ENCODE data around the gene PROX2.

Gene PROX2

GRCh38 chr14:74909911-74910310 lies 34.0 kb upstream of the PROX2 start:
- DNase-seq (ENCODE audit: low read depth in 1 of 2, low spot score in 1 of 2): no peak

- no peak for DNase-seq (ENCODE audit: low read depth in 1 of 2, low spot score in 1 of 2)
These were observed 33.6 kb upstream of the PROX2 start for GRCh38 chr14:74909501-74909900.

GRCh38 chr14:74908861-74909341 lies 33.0 kb upstream of the PROX2 start:
- no peak for DNase-seq (ENCODE audit: low read depth in 1 of 2, low spot score in 1 of 2)

DNA sequence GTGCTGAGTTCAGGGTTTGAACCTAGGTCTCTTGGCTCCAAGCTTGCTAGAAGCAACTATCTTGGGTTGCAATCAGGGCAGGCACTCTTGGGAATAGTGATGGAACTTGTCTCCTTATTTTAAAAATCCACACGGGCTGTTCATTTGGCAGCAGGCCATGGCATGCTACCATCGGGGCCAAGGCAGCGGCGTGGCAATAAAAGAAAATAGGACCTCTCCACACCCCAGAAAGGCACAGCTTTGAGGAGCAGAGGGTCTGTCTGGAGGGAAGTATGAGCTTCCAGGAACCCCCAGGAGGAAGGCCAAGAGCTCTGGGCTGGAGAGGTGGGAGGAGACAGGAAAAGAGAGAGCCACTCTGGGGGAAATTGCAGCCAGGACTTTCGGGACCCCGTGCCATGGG lies 31.8 kb upstream of the PROX2 start:
- DNase-seq (ENCODE audit: low read depth in 1 of 2, low spot score in 1 of 2): no peak

- DNase-seq (ENCODE audit: low read depth in 1 of 2, low spot score in 1 of 2): no peak
These were observed 31.1 kb upstream of the PROX2 start for GRCh38 chr14:74906925-74907521.

DNA sequence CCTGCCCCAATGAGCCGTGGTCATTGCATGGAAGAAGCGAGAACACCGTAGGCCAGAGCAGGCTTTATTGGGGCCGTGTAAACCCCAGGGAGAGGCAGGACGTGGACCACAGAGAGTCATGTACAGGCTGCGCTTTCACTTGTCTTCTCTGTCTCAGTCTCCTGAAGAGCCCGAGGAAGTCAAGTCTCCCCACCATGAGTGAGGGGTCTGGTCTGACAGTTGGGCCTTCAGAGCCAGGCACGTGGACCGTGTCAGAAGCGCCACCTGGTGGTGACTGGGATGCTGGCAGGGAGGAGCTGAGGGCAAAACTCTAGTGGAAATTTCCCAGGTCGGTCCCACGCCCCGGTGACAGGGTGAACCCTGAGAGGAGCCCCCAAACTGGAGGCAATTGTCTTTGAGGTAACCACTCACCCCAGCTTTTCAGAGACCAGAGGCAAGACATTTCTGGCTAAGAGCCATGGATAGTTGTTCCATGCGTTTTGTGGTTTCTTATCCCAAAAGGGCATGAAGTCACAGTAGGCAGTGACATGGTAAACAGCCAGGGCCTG lies 29.7 kb upstream of the PROX2 start:
- DNase-seq (ENCODE audit: low read depth in 1 of 2, low spot score in 1 of 2): peak; percentile 65 to 75

- no peak for DNase-seq (ENCODE audit: low read depth in 1 of 2, low spot score in 1 of 2)
These were observed 28.9 kb upstream of the PROX2 start for GRCh38 chr14:74904635-74905503.

DNA sequence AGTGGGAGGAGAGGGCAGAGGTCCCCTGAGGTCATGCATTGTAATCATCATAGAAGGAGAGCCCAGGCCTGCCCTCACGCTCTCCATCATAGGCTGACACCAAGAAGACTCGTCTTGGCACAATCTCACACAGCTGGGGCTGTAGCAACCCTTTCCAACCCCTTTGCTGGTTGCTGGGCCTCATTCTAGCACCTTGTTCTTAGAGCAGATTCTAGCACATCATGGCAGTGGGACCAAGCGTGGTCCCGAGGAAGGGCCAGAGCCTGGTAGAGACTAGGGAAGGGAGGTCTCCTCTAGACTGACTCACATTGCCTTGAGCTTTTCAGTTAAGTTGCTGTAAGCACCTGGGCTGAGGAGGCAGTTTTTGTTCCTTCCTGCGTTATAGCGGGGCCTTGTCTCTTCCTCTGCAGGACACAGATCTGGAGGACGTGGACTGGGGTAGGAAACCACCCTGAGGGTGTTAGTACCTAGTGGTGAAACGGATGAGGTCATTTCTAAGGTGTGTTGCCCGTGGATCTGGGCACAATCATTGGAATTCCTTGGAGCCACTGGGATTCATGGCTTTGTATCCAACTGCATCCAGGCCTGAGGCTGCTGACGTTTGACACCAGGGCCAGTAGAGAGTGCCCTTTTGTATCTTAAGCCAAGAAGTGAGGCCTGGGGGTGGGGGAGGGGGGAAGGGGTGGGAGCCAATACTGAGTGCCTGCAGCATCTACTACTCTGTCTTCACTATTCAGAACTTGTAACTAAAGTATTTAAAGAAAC lies 27.2 kb upstream of the PROX2 start:
- no peak for DNase-seq (ENCODE audit: low read depth in 1 of 2, low spot score in 1 of 2)

DNA sequence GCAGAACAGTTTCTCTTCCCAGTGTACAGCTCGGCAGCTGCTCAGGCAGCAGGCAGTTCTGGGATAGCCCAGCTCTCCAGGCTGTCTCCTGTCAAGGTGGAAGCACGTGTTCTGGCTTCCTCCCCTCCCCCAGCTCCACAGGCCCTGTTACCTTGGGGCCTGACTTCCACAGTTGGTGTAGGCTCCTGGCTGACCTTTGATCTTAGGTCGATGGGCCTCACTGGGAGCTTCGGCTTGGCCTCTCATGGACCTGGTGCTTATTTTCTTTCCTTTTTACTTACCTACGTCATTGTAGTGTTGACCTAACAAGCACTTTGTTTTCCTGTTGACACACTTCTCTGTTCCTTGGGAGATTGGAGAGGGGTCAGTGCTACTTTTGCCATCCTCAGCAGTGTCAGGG lies 22.7 kb upstream of the PROX2 start:
- no peak for DNase-seq (ENCODE audit: low read depth in 1 of 2, low spot score in 1 of 2)

DNA sequence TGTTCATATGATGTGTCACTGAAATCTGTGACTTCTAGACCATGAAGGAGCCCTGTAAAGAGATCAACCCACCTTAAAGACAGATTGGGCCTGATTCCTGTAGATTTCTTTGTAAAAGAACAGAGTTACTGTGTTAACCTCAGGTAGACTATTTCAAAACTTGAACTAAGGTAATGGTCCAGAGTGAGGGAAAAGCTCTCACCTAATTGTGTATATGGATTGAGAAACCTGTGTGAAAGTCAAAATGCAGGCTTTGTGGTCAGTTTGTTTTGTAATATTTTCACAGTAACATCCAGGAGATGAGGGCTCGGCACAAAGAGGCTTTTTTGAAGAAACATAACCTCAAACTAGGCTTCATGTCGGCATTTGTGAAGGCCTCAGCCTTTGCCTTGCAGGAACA lies 22.1 kb upstream of the PROX2 start:
- no peak for DNase-seq (ENCODE audit: low read depth in 1 of 2, low spot score in 1 of 2)

DNA sequence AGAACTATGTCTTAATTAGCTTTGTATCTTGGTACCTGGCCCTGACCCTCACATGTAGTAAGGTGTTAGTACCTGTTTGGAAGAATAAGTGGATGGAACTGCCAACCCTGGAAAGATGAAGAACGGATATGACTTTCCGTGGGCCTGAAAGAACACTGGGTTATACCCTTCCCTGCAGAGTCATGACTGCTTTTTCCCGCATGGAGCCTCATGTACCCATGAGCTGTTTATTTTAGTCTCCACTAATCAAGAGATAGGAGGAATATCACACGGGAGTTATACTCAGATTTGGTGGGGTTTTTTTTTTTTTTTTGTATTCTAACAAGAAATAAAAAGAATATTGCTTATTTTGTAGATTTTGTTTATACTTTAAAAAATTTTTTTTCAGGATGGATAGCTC lies 21.7 kb upstream of the PROX2 start:
- no peak for DNase-seq (ENCODE audit: low read depth in 1 of 2, low spot score in 1 of 2)

DNA sequence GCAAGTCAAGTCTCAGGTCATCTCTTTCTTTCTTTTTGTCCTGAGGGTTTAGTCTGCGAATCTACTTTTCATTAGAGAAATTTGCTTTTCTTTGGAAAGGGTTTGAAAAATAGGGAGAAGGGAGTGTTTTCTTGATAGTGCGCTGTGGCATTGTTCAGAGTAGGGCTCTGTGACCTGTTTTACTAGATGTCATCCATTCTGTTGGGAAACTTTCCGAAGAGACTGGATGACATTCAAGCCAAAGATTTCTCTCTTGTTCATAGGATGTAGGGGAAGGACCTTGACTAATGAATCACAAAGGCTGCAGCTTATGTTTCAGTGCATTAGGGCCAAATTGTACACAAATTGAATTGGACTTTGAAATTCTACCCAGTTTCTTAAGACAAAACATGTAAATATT lies 20.5 kb upstream of the PROX2 start:
- DNase-seq (ENCODE audit: low read depth in 1 of 2, low spot score in 1 of 2): no peak

DNA sequence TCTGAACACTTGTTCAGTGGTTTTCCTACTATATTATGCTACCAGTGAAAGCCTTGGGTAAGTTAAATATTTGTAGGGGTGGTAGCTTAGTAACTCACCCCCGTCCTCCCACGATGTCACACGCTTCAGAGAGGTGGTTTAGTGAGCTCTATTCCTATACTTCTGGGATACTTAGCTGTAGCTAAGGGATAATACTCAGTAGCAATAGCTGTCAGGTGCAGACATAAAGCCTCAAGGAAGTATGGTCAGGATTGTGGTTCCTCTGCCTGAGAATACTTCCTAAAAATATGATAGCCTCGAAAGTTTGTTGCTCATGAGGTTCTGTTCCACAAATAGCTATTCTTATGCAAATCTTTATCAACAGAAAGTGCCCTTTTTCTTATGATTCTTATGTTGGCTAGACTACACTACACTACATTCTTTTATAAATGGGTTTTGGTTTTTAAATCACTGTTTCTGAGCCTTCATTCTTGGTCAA lies 17.7 kb upstream of the PROX2 start:
- no peak for DNase-seq (ENCODE audit: low read depth in 1 of 2, low spot score in 1 of 2)

GRCh38 chr14:74892745-74893144 lies 16.8 kb upstream of the PROX2 start:
- no peak for DNase-seq (ENCODE audit: low read depth in 1 of 2, low spot score in 1 of 2)

- no peak for DNase-seq (ENCODE audit: low read depth in 1 of 2, low spot score in 1 of 2)
These were observed 15.9 kb upstream of the PROX2 start for GRCh38 chr14:74891870-74892269.

GRCh38 chr14:74890262-74890661 lies 14.3 kb upstream of the PROX2 start:
- DNase-seq (ENCODE audit: low read depth in 1 of 2, low spot score in 1 of 2): no peak

GRCh38 chr14:74888164-74889158 lies 12.5 kb upstream of the PROX2 start:
- DNase-seq (ENCODE audit: low read depth in 1 of 2, low spot score in 1 of 2): no peak

DNA sequence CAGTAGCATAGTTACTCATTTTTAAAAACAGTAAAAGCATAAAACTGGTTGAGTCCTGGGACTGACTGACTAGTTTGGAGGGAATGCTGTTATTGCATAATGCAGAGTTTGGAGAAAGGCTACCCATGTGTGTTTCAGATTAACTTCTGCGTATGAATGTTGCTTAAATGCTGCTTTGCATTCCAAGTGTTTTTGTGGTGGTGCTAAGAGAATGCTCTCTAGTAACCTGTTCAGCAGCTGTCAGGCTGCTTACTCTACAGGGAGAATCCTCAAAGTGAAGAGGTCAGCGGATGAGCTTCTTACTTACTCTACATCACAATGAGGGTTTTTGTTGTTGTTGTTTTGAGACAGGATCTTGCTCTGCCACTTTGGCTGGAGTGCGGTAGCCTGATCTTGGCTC lies 10.1 kb upstream of the PROX2 start:
- no peak for DNase-seq (ENCODE audit: low read depth in 1 of 2, low spot score in 1 of 2)

DNA sequence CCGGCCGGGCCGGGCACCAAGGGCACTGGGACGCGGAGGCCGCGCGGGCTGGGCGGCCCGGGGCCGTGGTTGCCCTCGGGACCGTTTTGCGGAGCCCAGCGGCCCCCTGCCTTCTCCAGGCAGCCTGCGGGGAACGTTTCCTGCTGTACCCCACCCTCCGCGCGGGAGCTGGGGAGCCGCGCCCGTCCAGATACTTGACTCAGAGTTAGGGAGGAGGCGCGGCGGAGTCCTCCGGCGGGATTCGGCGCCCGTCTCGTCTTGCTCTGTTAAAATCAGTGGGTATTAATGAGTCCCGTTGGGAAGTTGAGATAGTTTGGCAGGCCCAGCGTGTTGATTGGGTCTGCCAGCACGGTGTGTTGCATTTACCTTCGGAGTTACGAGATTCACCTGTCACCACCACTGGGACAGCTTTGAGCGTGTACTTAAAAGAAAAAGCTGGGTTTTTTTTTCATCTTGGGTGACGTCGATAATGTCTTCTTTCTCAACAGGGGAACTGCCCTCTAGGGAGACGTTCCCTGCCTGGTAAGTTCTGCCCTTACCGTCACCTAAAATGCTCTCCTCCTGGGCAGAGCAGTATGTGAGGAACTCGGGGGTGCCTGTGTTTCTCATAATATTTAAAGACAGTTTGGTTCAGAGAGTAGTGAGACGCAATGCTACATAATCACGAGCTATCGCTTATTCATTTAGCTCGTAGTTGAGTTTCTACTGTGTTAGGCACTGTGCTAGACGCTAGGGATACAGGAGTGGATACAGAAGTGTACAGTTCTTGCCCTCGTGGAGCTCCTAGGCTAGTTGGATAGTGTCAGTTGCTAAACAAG lies 6.4 kb upstream of the PROX2 start:
- peak; percentile 22 to 27 for DNase-seq (ENCODE audit: low read depth in 1 of 2, low spot score in 1 of 2)
